HepG2 (cell line): ENCODE results near the gene CNTN4. TPM values are rescaled to one million over a fixed set of nuclear protein-coding genes. Genes with fewer than 3 reads are reported as not detected.

Source experiments
- ATAC-seq: fragments of 200-7000 bp; cut with Tn5 transposase; 3 replicates; pipeline ENCODE4 v1.9.1; 2020; ENCODE audit warnings: mild to moderate bottlenecking, moderate library complexity
- BruUV-seq: library from RNA; stranded (reverse); fragments of 400-500 nt; replicated peaks from 2 replicates; lab custom pipeline; 2021; lab: Mats Ljungman, UMichigan
- CTCF ChIA-PET: fragments of 300-600 bp; formaldehyde crosslinking; extraction: SDS; loops from one replicate; lab custom pipeline; 2021; ENCODE audit warnings: low total read pairs, inconsistent platforms, low intra/inter-chr PET ratio; lab: Yijun Ruan, JAX
- POLR2A ChIA-PET: fragments of 350-600 bp; sonication (Branson Sonifier 250); formaldehyde crosslinking; loops from one replicate; lab custom pipeline; 2020; ENCODE audit warnings: antibody characterized with exemption, inconsistent platforms; lab: Yijun Ruan, JAX
- DNase-seq: peaks from one replicate; pipeline ENCODE4 v3.0.0-alpha.2; 2015; ENCODE audit warnings: low spot score
- FAIRE-seq: peaks from 3 replicates; lab custom pipeline; 2011; peaks lifted over from hg19 to GRCh38; lab: Jason Lieb, UNC
- H2AFZ ChIP-seq: one replicate; pipeline ENCODE4 v1.6.1; 2011; ENCODE audit warnings: low read length, inconsistent platforms
- H3K27ac ChIP-seq: fragments of 300-600 bp; 3 replicates; pipeline ENCODE4 v1.8.0; 2011; ENCODE audit warnings: mixed run types, mild to moderate bottlenecking, mixed read lengths, low read length, inconsistent platforms; ENCODE audit not compliant: insufficient read depth; ENCODE audit errors: extremely low read length
- H3K27me3 ChIP-seq, 2 experiments: fragments of 200-600 bp in 1 of 2; 2 replicates in 1 of 2; 3 replicates in 1 of 2; pipeline versions ENCODE4 v1.6.0 to v1.8.0; 2011; ENCODE audit warnings: low read length in 2 of 2, mild to moderate bottlenecking in 2 of 2, moderate library complexity in 2 of 2, inconsistent platforms in 1 of 2; ENCODE audit not compliant: insufficient read depth in 2 of 2, control insufficient read depth in 1 of 2
- H3K36me3 ChIP-seq, 2 experiments: fragments of 200-600 bp in 1 of 2; replicated peaks in 1 of 2; 2 replicates in 1 of 2; 3 replicates in 1 of 2; pipeline versions ENCODE4 v1.5.1 to v1.8.0; 2011; ENCODE audit warnings: low read length in 2 of 2, inconsistent platforms in 1 of 2; ENCODE audit not compliant: insufficient read depth in 2 of 2, control insufficient read depth in 1 of 2
- H3K4me1 ChIP-seq: 2 replicates; pipeline ENCODE4 v1.5.1; 2012; ENCODE audit warnings: low read length, inconsistent platforms; ENCODE audit not compliant: insufficient read depth
- H3K4me2 ChIP-seq: 2 replicates; pipeline ENCODE4 v1.6.0; 2011; ENCODE audit warnings: low read depth, low read length, inconsistent platforms
- H3K4me3 ChIP-seq, 3 experiments: fragments of 200-600 bp in 1 of 3; sonication (generic), shearing (Covaris generic) in 1 of 3; replicated peaks in 1 of 3; 2 replicates each; pipeline ENCODE4 v1.5.1; 2011 to 2016; ENCODE audit warnings: low read length in 3 of 3, inconsistent platforms in 2 of 3, low read depth in 2 of 3, mild to moderate bottlenecking in 2 of 3, control low read depth in 1 of 3, mixed read lengths in 1 of 3; ENCODE audit not compliant: insufficient read depth in 1 of 3
- H3K79me2 ChIP-seq: one replicate; pipeline ENCODE4 v1.6.1; 2011; ENCODE audit warnings: low read length, inconsistent platforms; ENCODE audit not compliant: insufficient read depth
- H3K9ac ChIP-seq: 2 replicates; pipeline ENCODE4 v1.6.0; 2011; ENCODE audit warnings: mild to moderate bottlenecking, low read depth, low read length, inconsistent platforms; ENCODE audit not compliant: insufficient read depth
- H3K9me3 ChIP-seq: 2 replicates; pipeline ENCODE4 v1.5.1; 2012; ENCODE audit warnings: mild to moderate bottlenecking, low read length
- H4K20me1 ChIP-seq: 2 replicates; pipeline ENCODE4 v1.6.0; 2011; ENCODE audit warnings: inconsistent platforms, mild to moderate bottlenecking, low read length, moderate library complexity; ENCODE audit not compliant: insufficient read depth
- DZIP1 ChIP-seq: sonication (generic); formaldehyde crosslinking; IDR thresholded peaks from 2 replicates; pipeline ENCODE4 v1.5.0; 2020; ENCODE audit warnings: mild to moderate bottlenecking, missing genetic modification reagents
- FOXA3 ChIP-seq: IDR thresholded peaks from 2 replicates; pipeline ENCODE4 v1.6.1; 2016; ENCODE audit warnings: missing genetic modification reagents, missing compliant biosample characterization
- FOXK1 ChIP-seq: sonication (generic); formaldehyde crosslinking; IDR thresholded peaks from 2 replicates; pipeline ENCODE4 v1.4.0; 2020; ENCODE audit warnings: low read depth, missing genetic modification reagents, borderline replicate concordance
- FOXO1 ChIP-seq: sonication (generic); formaldehyde crosslinking; IDR thresholded peaks from 2 replicates; pipeline ENCODE4 v1.4.0; 2020; ENCODE audit warnings: missing genetic modification reagents
- HOXA7 ChIP-seq: sonication (generic); formaldehyde crosslinking; IDR thresholded peaks from 2 replicates; pipeline ENCODE4 v1.8.1; 2022; ENCODE audit warnings: mild to moderate bottlenecking, missing genetic modification reagents, moderate library complexity
- ISL2 ChIP-seq: sonication (generic); formaldehyde crosslinking; IDR thresholded peaks from 2 replicates; pipeline ENCODE4 v1.5.0; 2020; ENCODE audit warnings: missing genetic modification reagents
- ZNF143 ChIP-seq: sonication (generic); formaldehyde crosslinking; IDR thresholded peaks from 2 replicates; pipeline ENCODE4 v1.4.0; 2020; ENCODE audit warnings: missing genetic modification reagents
- ZNF343 ChIP-seq: sonication (generic); formaldehyde crosslinking; IDR thresholded peaks from 2 replicates; pipeline ENCODE4 v1.4.0; 2020; ENCODE audit warnings: mild to moderate bottlenecking, missing genetic modification reagents
- ZNF382 ChIP-seq: sonication (generic); formaldehyde crosslinking; IDR thresholded peaks from 2 replicates; pipeline ENCODE4 v1.5.0; 2020; ENCODE audit warnings: missing genetic modification reagents, mild to moderate bottlenecking, borderline replicate concordance
- ZNF652 ChIP-seq: IDR thresholded peaks from 2 replicates; pipeline ENCODE4 v1.6.1; 2016; ENCODE audit warnings: low read depth, borderline replicate concordance
- ZNF674 ChIP-seq: sonication (generic); formaldehyde crosslinking; IDR thresholded peaks from 2 replicates; pipeline ENCODE4 v1.5.0; 2020; ENCODE audit warnings: low read depth, mild to moderate bottlenecking, missing genetic modification reagents
- WGBS: methylation state at CpG from one replicate; pipeline ENCODE4 v1.1.6; 2017; ENCODE audit warnings: low lambda C conversion rate; 5-methylcytosine and 5-hydroxymethylcytosine counted together
- in situ Hi-C: cut with HindIII; loops from 2 replicates; pipeline ENCODE4 v1.10.0; 2017; ENCODE audit warnings: low pct_unique_long_range_greater_than_20kb; ENCODE audit not compliant: extremely low pct_ligation_motif_present
- intact Hi-C: fragments of 100-400 bp; cut with micrococcal nuclease; formaldehyde crosslinking; loops from one replicate; pipeline ENCODE4 v1.10.0; 2022; ENCODE audit not compliant: unreplicated experiment
- polyA plus RNA-seq, 8 experiments: library from polyadenylated mRNA; depleted of rRNA in 3 of 8; stranded (reverse) in 7 of 8; unstranded in 1 of 8; fragments of >200 nt; fragmentation: Illumina TruSeq in 4 of 8; extraction: Trizol in 4 of 8; gene quantifications; 2 replicates each; pipeline versions ENCODE4 v1.2.1 to v1.2.3, GENCODE V29; 2011 to 2016; ENCODE audit warnings: low read depth in 4 of 8, missing spikeins in 1 of 8, mixed read lengths in 1 of 8; ENCODE audit not compliant: insufficient read depth in 1 of 8
- total RNA-seq, 5 experiments: library from RNA; depleted of rRNA; stranded (reverse); fragments of >200 nt; fragmentation: Illumina TruSeq; extraction: Trizol; gene quantifications; 2 replicates each; pipeline ENCODE4 v1.2.3, GENCODE V29; 2016; ENCODE audit warnings: low read depth in 1 of 5
- TF ChIP-seq, protein P1 (sequence below): sonication (generic); formaldehyde crosslinking; IDR thresholded peaks from 2 replicates; pipeline ENCODE4 v1.9.0; 2021; ENCODE audit warnings: missing genetic modification reagents, borderline replicate concordance
- TF ChIP-seq, protein P2 (sequence below): sonication (generic); formaldehyde crosslinking; IDR thresholded peaks from 2 replicates; pipeline ENCODE4 v1.8.1; 2023; ENCODE audit warnings: mild to moderate bottlenecking, missing genetic modification reagents
- TF ChIP-seq, protein P3 (sequence below): sonication (generic); formaldehyde crosslinking; conservative IDR thresholded peaks from 2 replicates; pipeline ENCODE4 v1.8.0; 2022; ENCODE audit warnings: missing genetic modification reagents

Gene CNTN4
- total and polyA plus RNA-seq, 2 of the 13 experiments (the other 11 are each of a cell fraction or from before 2014, with no cell fraction given): 0.01 to 0.13 TPM

DNA sequence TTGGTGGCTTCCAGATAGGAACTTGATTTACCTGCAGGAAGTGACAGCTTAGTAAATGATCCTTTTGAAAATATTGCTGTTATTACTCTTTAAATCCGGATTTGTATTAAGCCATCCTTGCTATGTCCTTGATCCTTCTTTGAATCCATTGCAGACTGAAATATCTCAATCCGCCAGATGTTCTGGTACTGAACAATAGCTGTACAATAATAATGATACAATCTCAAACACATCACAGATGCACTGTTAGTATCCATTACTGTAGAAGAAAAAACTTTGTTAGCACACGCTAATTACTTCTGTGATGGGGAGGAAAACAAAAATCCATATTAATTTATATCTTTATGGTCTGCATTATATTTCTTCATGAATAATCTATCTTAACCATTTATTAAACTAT lies 202.3 kb downstream of the CNTN4 start (continued):
- TF ChIP-seq, protein P1, sequence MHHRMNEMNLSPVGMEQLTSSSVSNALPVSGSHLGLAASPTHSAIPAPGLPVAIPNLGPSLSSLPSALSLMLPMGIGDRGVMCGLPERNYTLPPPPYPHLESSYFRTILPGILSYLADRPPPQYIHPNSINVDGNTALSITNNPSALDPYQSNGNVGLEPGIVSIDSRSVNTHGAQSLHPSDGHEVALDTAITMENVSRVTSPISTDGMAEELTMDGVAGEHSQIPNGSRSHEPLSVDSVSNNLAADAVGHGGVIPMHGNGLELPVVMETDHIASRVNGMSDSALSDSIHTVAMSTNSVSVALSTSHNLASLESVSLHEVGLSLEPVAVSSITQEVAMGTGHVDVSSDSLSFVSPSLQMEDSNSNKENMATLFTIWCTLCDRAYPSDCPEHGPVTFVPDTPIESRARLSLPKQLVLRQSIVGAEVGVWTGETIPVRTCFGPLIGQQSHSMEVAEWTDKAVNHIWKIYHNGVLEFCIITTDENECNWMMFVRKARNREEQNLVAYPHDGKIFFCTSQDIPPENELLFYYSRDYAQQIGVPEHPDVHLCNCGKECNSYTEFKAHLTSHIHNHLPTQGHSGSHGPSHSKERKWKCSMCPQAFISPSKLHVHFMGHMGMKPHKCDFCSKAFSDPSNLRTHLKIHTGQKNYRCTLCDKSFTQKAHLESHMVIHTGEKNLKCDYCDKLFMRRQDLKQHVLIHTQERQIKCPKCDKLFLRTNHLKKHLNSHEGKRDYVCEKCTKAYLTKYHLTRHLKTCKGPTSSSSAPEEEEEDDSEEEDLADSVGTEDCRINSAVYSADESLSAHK (CRISPR knock-in tag): no peak
- TF ChIP-seq FOXA3 (CRISPR knock-in tag) (no peak), FOXK1 (CRISPR knock-in tag) (no peak)
- TF ChIP-seq, all 625 proteins: peak for 0

DNA sequence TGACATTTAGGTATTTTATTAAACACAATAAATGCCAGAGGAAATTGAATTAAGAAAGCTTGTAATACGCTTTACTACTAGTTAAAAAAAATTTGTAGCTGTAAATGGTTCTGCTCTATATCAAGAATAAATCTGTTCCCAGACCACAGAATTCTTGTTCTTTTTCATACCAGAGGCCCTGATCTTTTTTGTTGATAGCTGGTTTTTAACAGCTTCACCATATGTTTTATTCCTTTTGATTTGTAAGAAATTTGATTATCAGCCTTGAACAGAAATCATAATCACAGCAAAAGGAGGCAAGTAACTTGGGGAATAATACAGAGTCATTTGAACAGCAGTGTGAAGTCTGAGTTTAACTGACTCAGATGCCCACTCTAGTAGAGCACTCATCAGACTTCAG lies 202.7 kb downstream of the CNTN4 start:
- ATAC-seq: no peak
- Histone ChIP-seq H3K4me2 (no peak overlapping the region), H2AFZ (no peak overlapping the region), H3K4me1 (no peaks in the 10 kb centered on the region), H3K27ac (no peak overlapping the region), H3K9me3 (peaks cover 26% of the 10 kb centered on the region), H3K27me3 (no peaks in the 10 kb centered on the region), H3K4me3 (no peak overlapping the region), H4K20me1 (no peaks in the 10 kb centered on the region), H3K36me3 (no peaks in the 10 kb centered on the region), H3K9ac (no peak overlapping the region), H3K79me2 (no peaks in the 10 kb centered on the region)
- no TSS peak for BruUV-seq
- FAIRE-seq: no peak
- intact Hi-C loops (no loop called here), in situ Hi-C loops (no loop called here)
- ChIA-PET CTCF (no interaction called here), POLR2A (no interaction called here)
- DNase-seq: no peak
- 2% methylated on average over 1 of the region's 1 CpG for WGBS
- TF ChIP-seq ZNF674 (CRISPR knock-in tag) (no peak), HOXA7 (no peak), FOXO1 (CRISPR knock-in tag) (no peak), ZNF143 (CRISPR knock-in tag) (no peak), ISL2 (CRISPR knock-in tag) (no peak), ZNF382 (no peak), ZNF652 (CRISPR knock-in tag) (no peak), DZIP1 (CRISPR knock-in tag) (no peak), ZNF343 (CRISPR knock-in tag) (no peak)
- TF ChIP-seq, protein P2, sequence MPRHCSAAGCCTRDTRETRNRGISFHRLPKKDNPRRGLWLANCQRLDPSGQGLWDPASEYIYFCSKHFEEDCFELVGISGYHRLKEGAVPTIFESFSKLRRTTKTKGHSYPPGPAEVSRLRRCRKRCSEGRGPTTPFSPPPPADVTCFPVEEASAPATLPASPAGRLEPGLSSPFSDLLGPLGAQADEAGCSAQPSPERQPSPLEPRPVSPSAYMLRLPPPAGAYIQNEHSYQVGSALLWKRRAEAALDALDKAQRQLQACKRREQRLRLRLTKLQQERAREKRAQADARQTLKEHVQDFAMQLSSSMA: no peak
- TF ChIP-seq, protein P3, sequence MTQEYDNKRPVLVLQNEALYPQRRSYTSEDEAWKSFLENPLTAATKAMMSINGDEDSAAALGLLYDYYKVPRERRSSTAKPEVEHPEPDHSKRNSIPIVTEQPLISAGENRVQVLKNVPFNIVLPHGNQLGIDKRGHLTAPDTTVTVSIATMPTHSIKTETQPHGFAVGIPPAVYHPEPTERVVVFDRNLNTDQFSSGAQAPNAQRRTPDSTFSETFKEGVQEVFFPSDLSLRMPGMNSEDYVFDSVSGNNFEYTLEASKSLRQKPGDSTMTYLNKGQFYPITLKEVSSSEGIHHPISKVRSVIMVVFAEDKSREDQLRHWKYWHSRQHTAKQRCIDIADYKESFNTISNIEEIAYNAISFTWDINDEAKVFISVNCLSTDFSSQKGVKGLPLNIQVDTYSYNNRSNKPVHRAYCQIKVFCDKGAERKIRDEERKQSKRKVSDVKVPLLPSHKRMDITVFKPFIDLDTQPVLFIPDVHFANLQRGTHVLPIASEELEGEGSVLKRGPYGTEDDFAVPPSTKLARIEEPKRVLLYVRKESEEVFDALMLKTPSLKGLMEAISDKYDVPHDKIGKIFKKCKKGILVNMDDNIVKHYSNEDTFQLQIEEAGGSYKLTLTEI (CRISPR knock-in tag): no peak
